K562 (cell line): ENCODE data around the gene DGCR8. TPM values are rescaled to one million over a fixed set of nuclear protein-coding genes. Genes with fewer than 3 reads are reported as not detected.
A peak's percentile ranks its signal among the peaks of the same experiment; 100 is the strongest.

Experiments
- AFF4 ChIP-seq: sonication (generic); formaldehyde crosslinking; IDR thresholded peaks from 2 replicates; pipeline ENCODE4 v1.8.0; 2023; ENCODE audit warnings: mild to moderate bottlenecking, missing genetic modification reagents
- ARHGAP35 ChIP-seq: fragments of 450-650 bp; IDR thresholded peaks from 2 replicates; pipeline ENCODE4 v1.6.1; 2018; ENCODE audit not compliant: partially characterized antibody
- BACH1 ChIP-seq: fragments of 200-800 bp; sonication (Bioruptor generic); IDR thresholded peaks from 2 replicates; pipeline ENCODE4 v1.6.1; 2016; ENCODE audit warnings: missing genetic modification characterization, missing compliant biosample characterization
- CBX5 ChIP-seq: IDR thresholded peaks from 2 replicates; pipeline ENCODE4 v1.6.1; 2014; ENCODE audit warnings: low read depth, borderline replicate concordance
- CTCFL ChIP-seq: IDR thresholded peaks from 2 replicates; pipeline ENCODE4 v1.6.1; 2011; ENCODE audit warnings: borderline replicate concordance, low read depth, mild to moderate bottlenecking, moderate library complexity, low read length; ENCODE audit not compliant: insufficient read depth, poor library complexity, severe bottlenecking
- DMBX1 ChIP-seq: fragments of 250-450 bp; sonication (Bioruptor Pico); IDR thresholded peaks from 2 replicates; pipeline ENCODE4 v1.8.0; 2022; ENCODE audit warnings: inconsistent platforms, mild to moderate bottlenecking, moderate library complexity, borderline replicate concordance
- ETV6 ChIP-seq, 3 experiments: fragments of 150-350 bp in 1 of 3; sonication (generic) in 1 of 3; formaldehyde crosslinking in 1 of 3; IDR thresholded peaks; 2 replicates each; pipeline versions ENCODE4 v1.6.1 to v1.8.0; 2014 to 2022; ENCODE audit warnings: borderline replicate concordance in 2 of 3, low read depth in 2 of 3, antibody characterized with exemption in 1 of 3, low read length in 1 of 3, mild to moderate bottlenecking in 1 of 3, missing genetic modification reagents in 1 of 3
- HDAC1 ChIP-seq, 2 experiments: fragments of 450-650 bp; IDR thresholded peaks; 2 replicates each; pipeline ENCODE4 v1.6.1; 2016 to 2017; ENCODE audit warnings: inconsistent platforms in 1 of 2, mild to moderate bottlenecking in 1 of 2, moderate library complexity in 1 of 2
- MAFG ChIP-seq: fragments of 450-650 bp; conservative IDR thresholded peaks from 2 replicates; pipeline ENCODE4 v1.6.1; 2016; ENCODE audit warnings: missing genetic modification characterization, missing compliant biosample characterization
- NCOA6 ChIP-seq: fragments of 450-650 bp; IDR thresholded peaks from 2 replicates; pipeline ENCODE4 v1.6.1; 2017; ENCODE audit warnings: mild to moderate bottlenecking
- NFATC3 ChIP-seq: fragments of 450-650 bp; IDR thresholded peaks from 2 replicates; pipeline ENCODE4 v1.6.1; 2017; ENCODE audit warnings: mild to moderate bottlenecking
- POU5F1 ChIP-seq: fragments of 150-350 bp; IDR thresholded peaks from 2 replicates; pipeline ENCODE4 v1.6.1; 2014; ENCODE audit warnings: borderline replicate concordance, low read length, low read depth, mild to moderate bottlenecking; ENCODE audit not compliant: partially characterized antibody
- PPARD ChIP-seq: fragments of 250-450 bp; sonication (Bioruptor Pico); IDR thresholded peaks from 2 replicates; pipeline ENCODE4 v1.8.0; 2022; ENCODE audit warnings: inconsistent platforms, mild to moderate bottlenecking, moderate library complexity
- PREB ChIP-seq: sonication (generic); formaldehyde crosslinking; IDR thresholded peaks from 2 replicates; pipeline ENCODE4 v1.8.1; 2023; ENCODE audit warnings: mild to moderate bottlenecking, missing genetic modification reagents
- TARDBP ChIP-seq: fragments of 450-650 bp; IDR thresholded peaks from 2 replicates; pipeline ENCODE4 v1.6.1; 2016
- TGIF2 ChIP-seq: sonication (generic); formaldehyde crosslinking; IDR thresholded peaks from 2 replicates; pipeline ENCODE4 v1.8.1; 2022; ENCODE audit warnings: mild to moderate bottlenecking, missing genetic modification reagents, moderate library complexity
- TSC22D4 ChIP-seq: fragments of 450-650 bp; IDR thresholded peaks from 2 replicates; pipeline ENCODE4 v1.6.1; 2016; ENCODE audit warnings: missing genetic modification characterization, missing biosample characterization, control low read depth
- ZNF280A ChIP-seq: fragments of 450-650 bp; IDR thresholded peaks from 2 replicates; pipeline ENCODE4 v1.6.1; 2018; ENCODE audit warnings: mild to moderate bottlenecking, low read depth; ENCODE audit not compliant: partially characterized antibody
- polyA plus RNA-seq, 8 experiments: library from polyadenylated mRNA; depleted of rRNA in 4 of 8; stranded (reverse) in 5 of 8; unstranded in 3 of 8; fragments of >200 nt; fragmentation: Nextera tagmentation in 2 of 8; fragmentation: Illumina TruSeq in 1 of 8; extraction: Ambion mirVana in 2 of 8; extraction: Trizol in 1 of 8; gene quantifications; 2 replicates each; pipeline versions ENCODE4 v1.2.1 to v1.2.3, GENCODE V29; 2011 to 2014; ENCODE audit warnings: inconsistent platforms in 1 of 8, missing spikeins in 1 of 8
- total RNA-seq, 7 experiments: library from RNA; depleted of rRNA in 6 of 7; stranded (reverse); fragments of >200 nt in 6 of 7; fragmentation: Illumina TruSeq in 2 of 7; extraction: Trizol in 2 of 7; gene quantifications; 2 replicates each; pipeline versions ENCODE4 v1.2.1 to v1.2.3, GENCODE V29; 2011 to 2021; ENCODE audit warnings: low replicate concordance in 1 of 7

Gene DGCR8
- total and polyA plus RNA-seq, 9 of the 15 experiments (the other 6 are each of a cell fraction or from before 2014, with no cell fraction given): 5.9 to 144 (median 80.1) TPM

- TF ChIP-seq NFATC3: no peak
- 0 out of 2 replicates have a peak, but pooled peaks have one; percentile 4 for TF ChIP-seq CBX5
- no peak for TF ChIP-seq PREB (CRISPR knock-in tag)
- no peak for TF ChIP-seq PPARD (CRISPR knock-in tag)
- TF ChIP-seq AFF4 (CRISPR knock-in tag): no peak
- TF ChIP-seq DMBX1 (CRISPR knock-in tag): no peak
- no peak for TF ChIP-seq ZNF280A
- no peak for TF ChIP-seq ETV6 (IDR thresholded peaks at IDR 0.05; ENCODE audit: borderline replicate concordance in 1 of 2, low read depth in 2 of 2, low read length in 1 of 2)
- TF ChIP-seq ETV6 (CRISPR knock-in tag; IDR thresholded peaks at IDR 0.05; ENCODE audit: borderline replicate concordance): no peak
- peak; percentile 3 for TF ChIP-seq ARHGAP35
- peak in 1 of 2 experiments; percentile 84; a peak in 2 of 4 replicates for TF ChIP-seq HDAC1 (IDR thresholded peaks at IDR 0.05)
- no peak for TF ChIP-seq TSC22D4
- TF ChIP-seq BACH1 (tag): no peak
- TF ChIP-seq NCOA6: no peak
- TF ChIP-seq MAFG (tag): no peak
- TF ChIP-seq CTCFL: no peak
- TF ChIP-seq TGIF2 (CRISPR knock-in tag): no peak
- TF ChIP-seq POU5F1: no peak
- peak; percentile 78; the same call in 1 of the 2 replicates for TF ChIP-seq TARDBP
Measured at GRCh38 chr22:20131859-20132685, 52.0 kb downstream of the DGCR8 start (continued).
